ENCODE data around the gene TEX13B.
"Not testable (repeated sequence)": the region's sequence is repeated elsewhere in the genome, so short reads cannot be mapped to it uniquely, and the experiment has no call there.

Gene TEX13B

DNA sequence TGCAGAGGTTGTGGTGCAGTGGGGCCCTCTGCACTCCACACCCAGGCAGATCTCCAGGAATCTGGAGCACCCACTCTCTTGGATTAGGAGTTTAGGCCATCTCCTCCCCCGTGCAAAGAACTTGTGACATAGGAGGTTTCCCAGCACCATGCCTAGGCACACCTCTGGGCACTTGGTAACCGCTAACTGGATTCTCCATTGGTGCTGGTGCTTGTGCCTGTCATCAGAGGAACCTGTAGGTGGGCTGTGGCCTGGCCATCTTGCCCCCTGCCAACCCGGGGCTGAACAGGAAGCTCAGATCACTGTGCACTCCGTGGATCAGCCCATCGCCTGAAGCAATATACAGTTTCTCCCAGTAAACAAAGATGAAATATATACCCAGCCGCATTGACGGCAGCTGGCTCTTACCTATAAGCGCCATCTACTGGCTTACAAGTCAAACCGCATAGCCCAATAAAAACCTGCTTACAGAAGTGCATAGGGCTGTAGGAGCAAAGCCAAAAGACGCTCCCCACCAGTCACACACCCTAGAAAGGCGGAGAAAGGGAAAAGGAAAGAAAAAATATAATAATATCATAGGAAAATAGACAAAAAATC lies 19.1 kb upstream of the TEX13B start:
- no peak overlapping the region for H3K9ac ChIP-seq (ENCODE audit: low read depth in 1 of 2, low read length in 2 of 2)
- no peaks in the 10 kb centered on the region for H3K27me3 ChIP-seq (ENCODE audit: control insufficient read depth in 1 of 2, insufficient read depth in 2 of 2, low read length in 2 of 2)
- no peaks in the 10 kb centered on the region for H3K36me3 ChIP-seq (ENCODE audit: control insufficient read depth in 1 of 2, insufficient read depth in 2 of 2, low read length in 2 of 2)
- no peak overlapping the region for H3K27ac ChIP-seq (ENCODE audit: low read depth, low read length)
- H3K4me3 ChIP-seq (ENCODE audit: low read depth in 1 of 2, low read length in 2 of 2): no peak overlapping the region
- H3K4me1 ChIP-seq (ENCODE audit: control insufficient read depth in 1 of 2, insufficient read depth in 2 of 2, low read length in 2 of 2): no peaks in the 10 kb centered on the region
- no peaks in the 10 kb centered on the region for H3K9me3 ChIP-seq (ENCODE audit: control insufficient read depth in 1 of 2, low read length in 2 of 2)

DNA sequence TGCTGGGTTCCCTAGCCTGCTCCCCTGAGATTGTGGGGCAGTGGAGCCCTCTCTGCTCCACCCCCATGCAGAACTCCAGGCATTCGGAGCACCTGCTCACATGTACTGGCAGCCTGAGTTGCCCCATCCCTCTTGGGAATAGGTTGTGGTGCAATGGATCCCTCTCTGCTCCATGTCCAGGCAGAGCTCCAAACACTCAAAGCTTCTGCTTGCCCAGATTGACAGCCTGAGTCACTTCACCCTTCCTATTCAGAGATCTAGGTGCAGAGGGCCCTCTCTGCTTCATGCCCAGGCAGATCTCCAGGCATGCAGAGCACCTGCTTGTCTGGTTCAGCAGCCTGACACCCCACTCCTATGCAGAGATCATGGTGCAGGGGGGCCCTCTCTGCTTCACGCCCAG lies 18.6 kb upstream of the TEX13B start:
- no peaks in the 10 kb centered on the region for H3K9me3 ChIP-seq (ENCODE audit: control insufficient read depth in 1 of 2, low read length in 2 of 2)
- no peaks in the 10 kb centered on the region for H3K36me3 ChIP-seq (ENCODE audit: control insufficient read depth in 1 of 2, insufficient read depth in 2 of 2, low read length in 2 of 2)
- H3K27me3 ChIP-seq (ENCODE audit: control insufficient read depth in 1 of 2, insufficient read depth in 2 of 2, low read length in 2 of 2): no peaks in the 10 kb centered on the region
- H3K4me1 ChIP-seq (ENCODE audit: control insufficient read depth in 1 of 2, insufficient read depth in 2 of 2, low read length in 2 of 2): no peaks in the 10 kb centered on the region
- no peak overlapping the region for H3K4me3 ChIP-seq (ENCODE audit: low read depth in 1 of 2, low read length in 2 of 2)
- no peak overlapping the region for H3K9ac ChIP-seq (ENCODE audit: low read depth in 1 of 2, low read length in 2 of 2)
- no peak overlapping the region for H3K27ac ChIP-seq (ENCODE audit: low read depth, low read length)

DNA sequence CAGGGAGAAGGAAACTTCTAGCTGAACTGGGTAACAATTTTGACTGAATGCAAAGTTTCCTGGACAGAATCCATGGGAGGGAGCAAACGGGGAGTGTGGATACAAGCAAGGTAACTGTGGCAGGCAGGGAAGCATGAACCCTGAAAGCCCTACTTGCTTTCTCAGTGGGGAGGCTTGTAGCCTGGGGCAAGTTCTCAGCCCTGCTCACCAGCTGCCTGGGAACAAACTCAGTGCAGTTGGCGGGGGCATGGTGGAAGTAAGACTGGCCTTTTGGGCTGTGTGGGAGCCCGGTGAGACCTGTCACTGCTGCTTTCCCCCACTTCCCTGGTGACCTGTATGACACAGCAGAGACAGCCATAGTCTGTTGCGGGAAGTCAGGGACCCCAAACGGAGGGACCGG lies 14.0 kb upstream of the TEX13B start:
- Histone ChIP-seq H3K36me3 (ENCODE audit: control insufficient read depth in 1 of 2, insufficient read depth in 2 of 2, low read length in 2 of 2) (no peaks in the 10 kb centered on the region), H3K4me3 (ENCODE audit: low read depth in 1 of 2, low read length in 2 of 2) (no peak overlapping the region), H3K9ac (ENCODE audit: low read depth in 1 of 2, low read length in 2 of 2) (no peak overlapping the region), H3K9me3 (ENCODE audit: control insufficient read depth in 1 of 2, low read length in 2 of 2) (no peaks in the 10 kb centered on the region), H3K27me3 (ENCODE audit: control insufficient read depth in 1 of 2, insufficient read depth in 2 of 2, low read length in 2 of 2) (no peaks in the 10 kb centered on the region), H3K27ac (ENCODE audit: low read depth, low read length) (no peak overlapping the region), H3K4me1 (ENCODE audit: control insufficient read depth in 1 of 2, insufficient read depth in 2 of 2, low read length in 2 of 2) (no peaks in the 10 kb centered on the region)

DNA sequence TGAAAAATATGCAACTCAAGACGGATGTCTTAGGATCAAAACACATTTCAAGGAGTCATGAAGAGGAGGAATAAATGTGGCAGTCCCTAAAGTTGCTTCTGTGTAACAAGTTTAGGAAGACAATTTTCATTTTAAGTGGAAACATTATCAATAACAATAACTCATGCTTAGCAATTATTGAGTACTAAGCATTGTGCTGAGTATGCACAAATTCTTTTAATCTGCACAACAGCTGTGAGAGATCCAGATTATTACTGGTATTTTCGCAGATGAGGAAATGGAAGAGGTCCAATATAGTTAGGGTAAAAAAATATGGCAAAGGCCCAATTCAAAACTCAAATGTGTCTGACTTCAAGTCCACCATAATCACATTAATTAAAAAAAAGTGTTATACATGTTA lies 2.9 kb upstream of the TEX13B start:
- no peaks in the 10 kb centered on the region for H3K9me3 ChIP-seq (ENCODE audit: control insufficient read depth in 1 of 2, low read length in 2 of 2)
- no peak overlapping the region for H3K4me3 ChIP-seq (ENCODE audit: low read depth in 1 of 2, low read length in 2 of 2)
- no peak overlapping the region for H3K9ac ChIP-seq (ENCODE audit: low read depth in 1 of 2, low read length in 2 of 2)
- H3K27me3 ChIP-seq (ENCODE audit: control insufficient read depth in 1 of 2, insufficient read depth in 2 of 2, low read length in 2 of 2): no peaks in the 10 kb centered on the region
- no peaks in the 10 kb centered on the region for H3K36me3 ChIP-seq (ENCODE audit: control insufficient read depth in 1 of 2, insufficient read depth in 2 of 2, low read length in 2 of 2)
- H3K27ac ChIP-seq (ENCODE audit: low read depth, low read length): no peak overlapping the region
- H3K4me1 ChIP-seq (ENCODE audit: control insufficient read depth in 1 of 2, insufficient read depth in 2 of 2, low read length in 2 of 2): no peaks in the 10 kb centered on the region

DNA sequence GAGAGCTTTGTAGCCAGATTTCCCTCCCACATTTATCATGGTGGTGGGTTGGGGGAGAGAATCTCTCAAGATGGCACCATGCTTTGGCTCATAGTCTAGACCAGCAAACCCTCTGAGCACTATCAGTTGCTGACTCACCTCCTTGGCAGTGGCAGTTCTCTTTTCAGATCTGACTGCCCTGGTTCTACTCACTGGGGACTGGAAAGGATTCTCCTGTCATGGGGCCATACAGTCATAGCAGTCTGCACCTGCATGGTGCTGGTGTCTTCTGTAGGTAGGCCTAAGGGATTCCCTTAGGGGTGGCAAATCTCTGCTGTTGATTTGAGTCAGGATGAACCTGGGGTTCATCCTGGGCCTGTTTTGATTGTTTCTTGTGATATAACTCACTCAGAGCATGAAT lies 2.6 kb downstream of the TEX13B start:
- Histone ChIP-seq H3K9ac (ENCODE audit: low read depth in 1 of 2, low read length in 2 of 2) (no peak overlapping the region), H3K27ac (ENCODE audit: low read depth, low read length) (no peak overlapping the region), H3K9me3 (ENCODE audit: control insufficient read depth in 1 of 2, low read length in 2 of 2) (no peaks in the 10 kb centered on the region), H3K4me3 (ENCODE audit: low read depth in 1 of 2, low read length in 2 of 2) (no peak overlapping the region), H3K27me3 (ENCODE audit: control insufficient read depth in 1 of 2, insufficient read depth in 2 of 2, low read length in 2 of 2) (no peaks in the 10 kb centered on the region), H3K36me3 (ENCODE audit: control insufficient read depth in 1 of 2, insufficient read depth in 2 of 2, low read length in 2 of 2) (no peaks in the 10 kb centered on the region), H3K4me1 (ENCODE audit: control insufficient read depth in 1 of 2, insufficient read depth in 2 of 2, low read length in 2 of 2) (no peaks in the 10 kb centered on the region)

DNA sequence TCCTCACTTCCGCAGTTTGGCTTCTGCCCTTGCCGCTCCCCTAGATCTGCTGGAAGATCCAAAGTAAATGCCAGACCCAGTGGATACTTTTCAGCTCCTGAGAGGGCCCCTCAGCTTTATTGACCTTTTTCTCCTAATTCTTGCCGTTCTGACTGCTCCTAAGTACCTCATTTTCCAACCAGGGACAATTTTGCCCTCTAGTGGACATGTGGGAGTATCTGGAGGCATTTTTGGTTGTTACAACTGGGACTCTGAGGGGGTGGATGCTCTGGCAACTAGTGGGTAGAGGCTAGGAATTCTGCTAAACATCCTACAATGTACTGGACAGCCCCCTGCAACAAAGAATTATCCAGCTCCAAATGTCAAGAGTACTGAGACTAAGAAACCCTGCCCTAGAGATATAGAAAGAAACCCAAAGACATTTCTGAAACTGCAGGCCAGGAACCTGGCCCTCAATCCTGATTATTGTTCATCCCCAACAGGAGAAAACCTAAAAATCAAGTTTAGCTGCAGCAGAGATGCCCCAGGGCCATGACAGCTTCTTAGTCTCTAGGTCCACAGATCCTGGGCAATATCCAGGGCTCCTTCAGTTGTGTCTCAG lies 3.4 kb downstream of the TEX13B start:
- Histone ChIP-seq H3K9me3 (ENCODE audit: control insufficient read depth in 1 of 2, low read length in 2 of 2) (no peaks in the 10 kb centered on the region), H3K4me3 (ENCODE audit: low read depth in 1 of 2, low read length in 2 of 2) (no peak overlapping the region), H3K9ac (ENCODE audit: low read depth in 1 of 2, low read length in 2 of 2) (no peak overlapping the region), H3K27ac (ENCODE audit: low read depth, low read length) (no peak overlapping the region), H3K36me3 (ENCODE audit: control insufficient read depth in 1 of 2, insufficient read depth in 2 of 2, low read length in 2 of 2) (no peaks in the 10 kb centered on the region), H3K27me3 (ENCODE audit: control insufficient read depth in 1 of 2, insufficient read depth in 2 of 2, low read length in 2 of 2) (no peaks in the 10 kb centered on the region), H3K4me1 (ENCODE audit: control insufficient read depth in 1 of 2, insufficient read depth in 2 of 2, low read length in 2 of 2) (no peaks in the 10 kb centered on the region)

DNA sequence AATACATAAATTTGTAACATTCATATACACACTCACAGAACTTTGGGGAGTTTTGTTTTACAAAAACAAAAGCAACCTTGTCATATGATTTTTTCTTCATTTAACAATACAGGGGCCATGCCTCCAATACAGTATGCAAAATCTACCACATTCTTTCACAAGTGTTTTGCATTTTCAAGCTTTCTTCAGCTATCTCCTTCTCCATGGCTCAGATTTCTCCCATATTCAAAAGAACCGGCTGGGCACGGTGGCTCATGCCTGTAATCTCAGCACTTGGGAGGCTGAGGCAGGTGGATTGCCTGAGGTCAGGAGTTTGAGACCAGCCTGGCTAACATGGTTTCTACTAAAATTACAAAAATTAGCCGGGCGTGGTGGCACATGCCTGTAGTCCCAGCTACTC lies 4.1 kb downstream of the TEX13B start:
- H3K4me3 ChIP-seq (ENCODE audit: low read depth in 1 of 2, low read length in 2 of 2): no peak overlapping the region
- H3K27me3 ChIP-seq (ENCODE audit: control insufficient read depth in 1 of 2, insufficient read depth in 2 of 2, low read length in 2 of 2): no peaks in the 10 kb centered on the region
- H3K9ac ChIP-seq (ENCODE audit: low read depth in 1 of 2, low read length in 2 of 2): no peak overlapping the region
- H3K36me3 ChIP-seq (ENCODE audit: control insufficient read depth in 1 of 2, insufficient read depth in 2 of 2, low read length in 2 of 2): no peaks in the 10 kb centered on the region
- H3K4me1 ChIP-seq (ENCODE audit: control insufficient read depth in 1 of 2, insufficient read depth in 2 of 2, low read length in 2 of 2): no peaks in the 10 kb centered on the region
- no peak overlapping the region for H3K27ac ChIP-seq (ENCODE audit: low read depth, low read length)
- H3K9me3 ChIP-seq (ENCODE audit: control insufficient read depth in 1 of 2, low read length in 2 of 2): no peaks in the 10 kb centered on the region

DNA sequence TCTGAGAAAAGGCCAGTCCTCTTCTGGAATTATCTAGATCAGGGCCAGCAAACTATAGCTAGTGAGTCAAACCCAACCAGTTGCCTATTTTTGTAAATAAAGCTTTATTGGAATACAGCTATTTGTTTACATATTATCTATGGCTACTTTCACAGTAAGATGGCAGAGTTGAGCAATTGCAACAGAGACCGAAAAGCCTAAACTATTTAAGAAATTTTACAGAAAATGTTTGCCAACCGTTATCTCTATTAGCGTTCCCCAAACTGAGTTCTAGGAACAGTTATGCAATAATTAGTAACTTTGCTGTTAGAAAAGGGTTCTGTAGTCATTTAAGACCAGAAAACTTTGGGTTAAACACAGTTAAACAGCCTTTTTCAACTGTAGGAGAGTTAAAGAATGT lies 10.5 kb downstream of the TEX13B start:
- H3K9me3 ChIP-seq (ENCODE audit: control insufficient read depth in 1 of 2, low read length in 2 of 2): no peaks in the 10 kb centered on the region
- H3K4me1 ChIP-seq (ENCODE audit: control insufficient read depth in 1 of 2, insufficient read depth in 2 of 2, low read length in 2 of 2): no peaks in the 10 kb centered on the region
- H3K27me3 ChIP-seq (ENCODE audit: control insufficient read depth in 1 of 2, insufficient read depth in 2 of 2, low read length in 2 of 2): no peaks in the 10 kb centered on the region
- no peak overlapping the region for H3K9ac ChIP-seq (ENCODE audit: low read depth in 1 of 2, low read length in 2 of 2)
- no peaks in the 10 kb centered on the region for H3K36me3 ChIP-seq (ENCODE audit: control insufficient read depth in 1 of 2, insufficient read depth in 2 of 2, low read length in 2 of 2)
- H3K27ac ChIP-seq (ENCODE audit: low read depth, low read length): no peak overlapping the region
- no peak overlapping the region for H3K4me3 ChIP-seq (ENCODE audit: low read depth in 1 of 2, low read length in 2 of 2)

DNA sequence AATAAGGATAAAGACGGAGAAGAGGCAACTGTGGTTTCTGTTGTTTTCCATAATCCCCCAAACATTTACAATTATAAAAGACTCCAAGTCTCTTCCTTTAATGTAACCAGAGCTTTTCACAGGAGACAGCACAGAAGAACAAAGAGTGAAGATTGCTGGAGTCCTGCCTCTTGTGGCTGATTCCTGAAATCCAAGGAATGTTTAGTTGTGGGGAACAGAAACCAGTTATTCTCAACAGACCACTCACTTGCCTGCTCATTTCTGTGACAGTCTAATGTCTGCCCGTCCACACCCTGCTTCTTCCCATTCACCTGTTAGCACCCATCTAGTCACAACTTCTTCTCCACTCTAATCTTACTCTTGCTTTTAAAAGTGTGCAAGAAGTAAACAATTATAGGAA lies 12.1 kb downstream of the TEX13B start:
- Histone ChIP-seq H3K9ac (ENCODE audit: low read depth in 1 of 2, low read length in 2 of 2) (no peak overlapping the region), H3K27me3 (ENCODE audit: control insufficient read depth in 1 of 2, insufficient read depth in 2 of 2, low read length in 2 of 2) (no peaks in the 10 kb centered on the region), H3K4me1 (ENCODE audit: control insufficient read depth in 1 of 2, insufficient read depth in 2 of 2, low read length in 2 of 2) (no peaks in the 10 kb centered on the region), H3K27ac (ENCODE audit: low read depth, low read length) (no peak overlapping the region), H3K9me3 (ENCODE audit: control insufficient read depth in 1 of 2, low read length in 2 of 2) (no peaks in the 10 kb centered on the region), H3K36me3 (ENCODE audit: control insufficient read depth in 1 of 2, insufficient read depth in 2 of 2, low read length in 2 of 2) (no peaks in the 10 kb centered on the region), H3K4me3 (ENCODE audit: low read depth in 1 of 2, low read length in 2 of 2) (no peak overlapping the region)

DNA sequence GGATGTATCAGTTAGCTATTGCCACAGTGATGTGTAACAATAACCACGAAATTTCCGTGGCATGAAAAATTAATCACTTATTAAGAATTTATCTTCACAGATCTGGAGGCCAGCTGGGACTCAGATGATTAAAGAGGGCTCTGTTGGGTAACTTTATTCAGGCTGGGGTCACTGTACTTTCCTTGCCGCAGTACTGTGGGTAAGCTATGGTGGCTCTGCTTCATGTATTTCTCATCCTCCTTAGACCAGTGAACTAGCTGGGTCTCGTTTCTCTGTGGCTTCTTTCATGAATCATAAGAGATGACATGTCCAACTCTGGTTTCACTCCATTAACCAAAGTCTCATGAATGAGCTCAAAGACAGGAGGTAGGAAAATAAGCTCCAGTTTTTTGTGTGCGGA lies 13.5 kb downstream of the TEX13B start:
- Histone ChIP-seq H3K4me3 (ENCODE audit: low read depth in 1 of 2, low read length in 2 of 2) (no peak overlapping the region), H3K27me3 (ENCODE audit: control insufficient read depth in 1 of 2, insufficient read depth in 2 of 2, low read length in 2 of 2) (no peaks in the 10 kb centered on the region), H3K4me1 (ENCODE audit: control insufficient read depth in 1 of 2, insufficient read depth in 2 of 2, low read length in 2 of 2) (no peaks in the 10 kb centered on the region), H3K36me3 (ENCODE audit: control insufficient read depth in 1 of 2, insufficient read depth in 2 of 2, low read length in 2 of 2) (no peaks in the 10 kb centered on the region), H3K27ac (ENCODE audit: low read depth, low read length) (no peak overlapping the region), H3K9me3 (ENCODE audit: control insufficient read depth in 1 of 2, low read length in 2 of 2) (no peaks in the 10 kb centered on the region), H3K9ac (ENCODE audit: low read depth in 1 of 2, low read length in 2 of 2) (no peak overlapping the region)

DNA sequence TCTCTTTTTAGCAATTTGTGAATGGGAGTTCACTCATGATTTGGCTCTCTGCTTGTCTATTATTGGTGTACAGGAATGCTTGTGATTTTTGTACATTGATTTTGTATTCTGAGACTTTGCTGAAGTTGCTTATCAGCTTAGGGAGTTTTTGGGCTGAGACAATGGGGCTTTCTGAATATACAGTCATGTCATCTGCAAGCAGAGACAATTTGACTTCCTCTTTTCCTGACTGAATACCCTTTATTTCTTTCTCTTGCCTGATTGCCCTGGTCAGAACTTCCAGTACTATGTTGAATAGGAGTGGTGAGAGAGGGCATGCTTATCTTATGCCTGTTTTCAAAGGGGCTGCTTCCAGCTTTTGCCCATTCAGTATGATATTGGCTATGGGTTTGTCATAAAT lies 26.8 kb downstream of the TEX13B start:
- H3K36me3 ChIP-seq (ENCODE audit: control insufficient read depth in 1 of 2, insufficient read depth in 2 of 2, low read length in 2 of 2): not testable (repeated sequence)

More for the DNA sequence above, 26.8 kb downstream of the TEX13B start:
- not testable (repeated sequence) for H3K4me1 ChIP-seq (ENCODE audit: control insufficient read depth in 1 of 2, insufficient read depth in 2 of 2, low read length in 2 of 2); H3K27me3 ChIP-seq (ENCODE audit: control insufficient read depth in 1 of 2, insufficient read depth in 2 of 2, low read length in 2 of 2); H3K27ac ChIP-seq (ENCODE audit: low read depth, low read length); H3K4me3 ChIP-seq (ENCODE audit: low read depth in 1 of 2, low read length in 2 of 2); H3K9me3 ChIP-seq (ENCODE audit: control insufficient read depth in 1 of 2, low read length in 2 of 2); H3K9ac ChIP-seq (ENCODE audit: low read depth in 1 of 2, low read length in 2 of 2)

All from duodenal mucosa (tissue), 2 donors.